A549 treated with CpdA at 1 μM for 4 hours (cell line): ENCODE results near the gene SNAPIN. TPM values are rescaled to one million over a fixed set of nuclear protein-coding genes. Genes with fewer than 3 reads are reported as not detected.

Source experiments
- total RNA-seq: library from RNA; stranded (reverse); fragments of 200-300 nt; extraction: Qiagen RNA extraction; gene quantifications from 5 replicates; pipeline ENCODE4 v1.2.3, GENCODE V29; 2022; ENCODE audit warnings: low read depth

SNAPIN gene, protein sequence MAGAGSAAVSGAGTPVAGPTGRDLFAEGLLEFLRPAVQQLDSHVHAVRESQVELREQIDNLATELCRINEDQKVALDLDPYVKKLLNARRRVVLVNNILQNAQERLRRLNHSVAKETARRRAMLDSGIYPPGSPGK
- total RNA-seq, result 52.0 to 63.2 TPM (median 56.4 TPM) in 5 replicates

GRCh38 chr1:153658400-153659174 is at the start of gene SNAPIN:
SNAPIN (plus strand) TSS chr1:153658703; CDS start chr1:153658744, 41 bp downstream.

GRCh38 chr1:153612755-153613331 is 45.7 kb upstream of the SNAPIN start, which contains the start of gene S100A16:
S100A16 (minus strand) TSS chr1:153613137; CDS start chr1:153608151, 4,986 bp downstream.

DNA sequence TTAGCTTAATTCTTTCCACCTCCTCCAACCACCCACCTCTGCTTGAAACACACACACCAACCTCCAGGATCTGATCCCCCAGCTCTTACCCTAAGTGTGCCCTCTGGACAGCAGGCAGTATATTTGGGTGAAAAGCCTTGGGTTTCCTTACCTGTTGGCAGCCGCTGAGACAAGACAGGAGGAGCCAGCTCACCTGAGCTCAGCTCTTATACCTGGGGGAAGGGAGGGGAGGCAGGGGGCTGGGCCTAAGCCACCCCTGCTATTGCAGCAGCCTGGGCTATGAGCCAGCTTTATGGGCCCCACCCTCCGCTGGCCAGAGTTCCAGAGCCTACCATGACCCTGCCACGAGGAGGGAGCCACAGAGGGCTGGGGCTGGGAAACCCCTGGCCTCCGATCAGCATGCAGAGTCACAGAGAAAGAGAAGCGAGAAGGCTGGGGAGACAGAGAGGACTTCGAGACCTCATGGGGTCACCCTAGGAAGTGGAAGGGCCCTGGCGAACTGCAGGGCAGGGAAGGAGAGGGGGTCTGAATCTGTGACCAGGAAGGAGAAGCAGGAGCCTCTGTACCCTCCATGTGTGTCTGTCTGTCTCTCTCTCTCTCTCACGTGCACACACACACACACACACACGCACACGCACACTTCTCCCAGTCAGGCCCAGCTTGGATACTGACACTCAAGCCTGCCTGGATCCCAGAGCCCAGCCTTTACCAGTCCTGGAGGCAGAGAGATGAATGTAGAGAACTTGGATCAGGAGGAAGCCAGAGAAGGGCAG is 42.2 kb upstream of the SNAPIN start, which contains the start of gene S100A14:
Gene S100A14, minus strand, starts transcription at position 182 of the 773 bp plus-strand sequence. CDS start 467 bp downstream, outside the sequence.

DNA sequence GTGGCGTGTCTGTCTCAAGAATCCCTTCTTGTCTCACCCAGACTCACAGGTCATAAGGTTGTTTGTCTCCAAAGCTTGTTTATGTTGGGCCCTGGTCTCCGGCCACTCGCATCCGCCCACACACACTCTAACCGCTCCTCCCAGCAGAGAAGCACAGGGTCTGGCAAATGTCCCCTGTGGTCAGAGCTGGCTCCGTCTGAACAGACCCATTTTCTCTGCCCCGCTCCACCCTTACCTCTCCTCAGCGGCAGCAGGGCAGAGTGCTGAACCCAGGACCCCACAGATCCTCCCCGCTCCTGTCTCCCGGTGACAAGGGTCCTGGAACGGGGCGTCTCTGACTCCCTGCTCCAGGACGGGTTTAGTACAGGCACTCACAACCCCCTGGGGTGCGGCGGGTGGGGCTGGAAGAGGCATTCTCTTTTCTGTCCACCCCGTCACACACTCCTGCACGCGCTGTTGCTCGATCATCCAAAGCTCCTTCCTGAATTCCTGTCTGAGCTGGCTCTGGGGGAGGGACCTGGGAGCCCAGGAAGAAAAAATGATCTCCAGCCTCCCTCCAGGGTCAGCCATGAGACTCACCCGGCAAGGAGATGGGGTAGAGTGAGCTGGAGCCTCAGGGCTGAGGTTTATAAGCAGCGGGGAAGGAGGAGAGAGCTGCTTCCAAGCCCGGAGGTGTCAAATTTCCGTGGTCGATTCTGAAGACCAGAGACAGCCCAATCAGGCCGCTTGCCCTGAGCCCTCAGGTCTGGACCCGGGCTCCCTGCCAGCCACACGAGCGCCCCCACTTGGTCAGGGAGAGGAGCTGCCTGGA is 31.4 kb upstream of the SNAPIN start, which contains the start of gene S100A13:
Gene S100A13, minus strand, starts transcription at position 602 of the 811 bp plus-strand sequence. CDS start 1,033 bp downstream, outside the sequence.

DNA sequence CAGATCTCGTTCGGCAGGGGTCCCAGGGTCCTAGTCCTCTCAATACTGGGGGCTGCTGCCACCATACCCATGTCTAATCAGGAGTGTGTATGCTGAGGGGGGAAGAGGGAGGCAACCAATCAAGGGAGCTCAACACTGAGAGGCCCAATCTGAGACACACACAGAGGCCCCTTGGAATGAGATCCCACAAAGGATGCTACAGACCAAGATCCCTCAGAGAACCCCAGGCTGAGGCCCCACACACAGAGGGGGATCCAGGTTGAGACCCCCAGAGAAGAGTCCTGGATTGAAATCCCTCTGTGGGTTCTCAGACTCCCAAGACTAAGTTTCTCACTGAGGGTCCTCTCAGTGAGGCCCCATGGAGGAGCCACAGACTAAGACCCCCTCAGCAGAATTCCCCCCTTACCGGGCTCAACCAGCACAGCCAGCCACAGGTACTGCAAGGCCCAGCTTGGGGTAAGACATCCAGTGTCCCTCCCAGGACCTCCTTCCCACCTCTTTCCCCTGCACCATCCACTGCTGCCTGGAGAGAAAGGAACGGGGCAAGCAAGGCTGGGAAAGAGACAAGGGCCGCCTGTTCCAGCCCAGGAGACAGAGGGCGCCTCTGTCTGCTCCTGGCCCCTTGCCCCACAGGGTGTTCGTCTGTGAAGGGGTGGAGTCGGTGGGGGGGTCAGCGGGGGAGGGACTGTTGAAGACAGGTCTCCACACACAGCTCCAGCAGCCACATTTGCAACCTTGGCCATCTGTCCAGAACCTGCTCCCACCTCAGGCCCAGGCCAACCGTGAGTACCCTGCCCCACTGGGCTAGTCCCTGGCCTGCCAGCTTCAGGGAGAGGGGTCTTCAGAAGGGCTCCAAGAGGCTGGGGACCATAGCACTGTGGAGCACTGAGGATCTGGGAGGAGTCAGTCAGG is 30.5 kb upstream of the SNAPIN start, which contains the start of gene S100A1:
Gene S100A1, plus strand, starts transcription at position 720 of the 912 bp plus-strand sequence. CDS start 2,088 bp downstream, outside the sequence.

GRCh38 chr1:153633754-153634665 is 24.5 kb upstream of the SNAPIN start, which contains the start of gene CHTOP:
CHTOP (plus strand) TSS chr1:153634066; CDS start chr1:153636589, 2,523 bp downstream.

GRCh38 chr1:153670859-153671627 is 12.5 kb downstream of the SNAPIN start, which contains the start of gene ILF2:
ILF2 (minus strand) TSS chr1:153670993; CDS start chr1:153670922, 71 bp downstream.

GRCh38 chr1:153678519-153679336 is 20.2 kb downstream of the SNAPIN start, which contains the start of gene NPR1:
NPR1 (plus strand) TSS chr1:153678688; CDS start chr1:153679109, 421 bp downstream.

Other genes starting within 250 kb of the SNAPIN start
- gene S100A7A, start 242.2 kb upstream of the SNAPIN start, total RNA-seq, result not detected in 5 replicates
- not detected in 5 replicates for gene S100A7, start 198.1 kb upstream of the SNAPIN start, total RNA-seq
- 3,123 to 3,674 TPM (median 3,479 TPM) in 5 replicates for gene S100A6, start 122.7 kb upstream of the SNAPIN start, total RNA-seq
- gene S100A5, start 117.8 kb upstream of the SNAPIN start, total RNA-seq, result 0.65 to 1.2 TPM (median 0.79 TPM) in 5 replicates
- 1,624 to 1,839 TPM (median 1,665 TPM) in 5 replicates for gene S100A4, start 112.9 kb upstream of the SNAPIN start, total RNA-seq
- gene S100A3, start 109.4 kb upstream of the SNAPIN start, total RNA-seq, result 88.7 to 106 TPM (median 92.8 TPM) in 5 replicates
- 20.0 to 26.2 TPM (median 24.5 TPM) in 5 replicates for gene S100A2, start 92.9 kb upstream of the SNAPIN start, total RNA-seq
- 412 to 491 TPM (median 455 TPM) in 5 replicates for gene S100A16, start 45.6 kb upstream of the SNAPIN start, total RNA-seq
- gene S100A14, start 42.4 kb upstream of the SNAPIN start, total RNA-seq, result 0.40 to 0.79 TPM (median 0.50 TPM) in 5 replicates
- 148 to 177 TPM (median 176 TPM) in 5 replicates for gene S100A13, start 31.2 kb upstream of the SNAPIN start, total RNA-seq
- gene S100A1, start 30.3 kb upstream of the SNAPIN start, total RNA-seq, result 0.55 to 0.96 TPM (median 0.86 TPM) in 4 of 5 replicates, not detected in the other
- gene CHTOP, start 24.6 kb upstream of the SNAPIN start, total RNA-seq, result 63.4 to 84.0 TPM (median 77.0 TPM) in 5 replicates
- 268 to 297 TPM (median 278 TPM) in 5 replicates for gene ILF2, start 12.3 kb downstream of the SNAPIN start, total RNA-seq
- 0.80 to 1.2 TPM (median 0.95 TPM) in 5 replicates for gene NPR1, start 20.0 kb downstream of the SNAPIN start, total RNA-seq
- gene INTS3, start 69.3 kb downstream of the SNAPIN start, total RNA-seq, result 18.5 to 22.8 TPM (median 21.8 TPM) in 5 replicates
- 1.2 to 3.5 TPM (median 1.5 TPM) in 5 replicates for gene SLC27A3, start 116.7 kb downstream of the SNAPIN start, total RNA-seq